HAP-1 (cell line): Measurements from ENCODE around the gene TJP3.

Experiments used
- DNase-seq, 2 experiments: peaks; one replicate each; pipeline ENCODE4 v3.0.0-alpha.2; 2016 to 2020; ENCODE audit warnings: low spot score in 2 of 2
- H3K27me3 ChIP-seq: fragments of 250-450 bp; sonication (Bioruptor Pico); 2 replicates; pipeline ENCODE4 v1.5.1; 2020; ENCODE audit warnings: low read depth, mild to moderate bottlenecking, moderate library complexity
- H3K36me3 ChIP-seq: fragments of 250-450 bp; sonication (Bioruptor Pico); replicated peaks from 2 replicates; pipeline ENCODE4 v1.5.1; 2020; ENCODE audit warnings: mild to moderate bottlenecking
- H3K4me1 ChIP-seq: fragments of 250-450 bp; sonication (Bioruptor Pico); 2 replicates; pipeline ENCODE4 v1.5.1; 2020; ENCODE audit warnings: mild to moderate bottlenecking
- H3K4me3 ChIP-seq: fragments of 250-450 bp; sonication (Bioruptor Pico); 2 replicates; pipeline ENCODE4 v1.5.1; 2020; ENCODE audit warnings: mild to moderate bottlenecking, moderate library complexity
- H3K9me3 ChIP-seq: fragments of 250-450 bp; sonication (Bioruptor Pico); 2 replicates; pipeline ENCODE4 v1.5.1; 2020; ENCODE audit warnings: mild to moderate bottlenecking, moderate library complexity
- in situ Hi-C: fragments of 300-500 bp; cut with MboI; formaldehyde crosslinking; loops from 3 replicates; pipeline ENCODE4 v1.14.3; 2020; ENCODE audit warnings: low sequenced_read_pairs, inconsistent platforms, mixed read lengths

TJP3 gene

GRCh38 chr19:3774621-3775373 is 66.6 kb downstream of the TJP3 start:
- Histone ChIP-seq H3K4me1 (no peaks in the 10 kb centered on the region), H3K9me3 (no peaks in the 10 kb centered on the region), H3K4me3 (no peak overlapping the region), H3K27me3 (no peaks in the 10 kb centered on the region), H3K36me3 (no peaks in the 10 kb centered on the region)
- in situ Hi-C loops, result no loop called here
- no peak for DNase-seq

- in situ Hi-C loops, result no loop called here
- Histone ChIP-seq H3K9me3 (no peaks in the 10 kb centered on the region), H3K4me1 (no peaks in the 10 kb centered on the region), H3K4me3 (no peak overlapping the region), H3K27me3 (no peaks in the 10 kb centered on the region), H3K36me3 (no peaks in the 10 kb centered on the region)
- DNase-seq, result no peak
Observed at GRCh38 chr19:3775374-3775711, 67.2 kb downstream of the TJP3 start.

DNA sequence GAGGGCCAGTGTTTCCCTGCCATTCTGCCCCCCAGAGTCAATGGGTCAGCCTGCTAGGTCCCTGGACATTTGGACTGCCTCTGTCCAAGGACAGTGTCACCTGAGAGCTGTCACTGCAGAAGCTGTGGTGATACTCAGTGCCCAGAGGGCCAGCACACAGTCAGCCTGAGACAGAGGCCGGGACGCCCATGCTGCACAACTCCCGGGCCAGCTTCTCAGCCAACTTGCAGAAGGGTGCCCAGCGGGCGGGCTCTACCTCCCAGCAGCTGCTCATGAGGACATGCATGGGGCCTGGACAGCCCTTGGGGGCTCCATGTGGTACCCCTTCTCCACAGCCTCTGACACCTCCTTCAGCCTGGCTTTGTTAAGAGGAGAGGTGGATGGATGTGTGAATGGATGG is 67.6 kb downstream of the TJP3 start:
- Histone ChIP-seq H3K4me1 (no peaks in the 10 kb centered on the region), H3K4me3 (no peak overlapping the region), H3K27me3 (no peaks in the 10 kb centered on the region), H3K9me3 (no peaks in the 10 kb centered on the region; the same call in 1 of the 2 replicates), H3K36me3 (no peaks in the 10 kb centered on the region)
- DNase-seq, result no peak
- in situ Hi-C loops, result no loop called here

GRCh38 chr19:3776479-3777040 is 68.4 kb downstream of the TJP3 start:
- Histone ChIP-seq H3K4me1 (no peaks in the 10 kb centered on the region), H3K27me3 (no peaks in the 10 kb centered on the region), H3K4me3 (no peak overlapping the region), H3K36me3 (no peaks in the 10 kb centered on the region), H3K9me3 (peaks cover 4% of the 10 kb centered on the region)
- no peak for DNase-seq
- in situ Hi-C loops, result no loop called here

DNA sequence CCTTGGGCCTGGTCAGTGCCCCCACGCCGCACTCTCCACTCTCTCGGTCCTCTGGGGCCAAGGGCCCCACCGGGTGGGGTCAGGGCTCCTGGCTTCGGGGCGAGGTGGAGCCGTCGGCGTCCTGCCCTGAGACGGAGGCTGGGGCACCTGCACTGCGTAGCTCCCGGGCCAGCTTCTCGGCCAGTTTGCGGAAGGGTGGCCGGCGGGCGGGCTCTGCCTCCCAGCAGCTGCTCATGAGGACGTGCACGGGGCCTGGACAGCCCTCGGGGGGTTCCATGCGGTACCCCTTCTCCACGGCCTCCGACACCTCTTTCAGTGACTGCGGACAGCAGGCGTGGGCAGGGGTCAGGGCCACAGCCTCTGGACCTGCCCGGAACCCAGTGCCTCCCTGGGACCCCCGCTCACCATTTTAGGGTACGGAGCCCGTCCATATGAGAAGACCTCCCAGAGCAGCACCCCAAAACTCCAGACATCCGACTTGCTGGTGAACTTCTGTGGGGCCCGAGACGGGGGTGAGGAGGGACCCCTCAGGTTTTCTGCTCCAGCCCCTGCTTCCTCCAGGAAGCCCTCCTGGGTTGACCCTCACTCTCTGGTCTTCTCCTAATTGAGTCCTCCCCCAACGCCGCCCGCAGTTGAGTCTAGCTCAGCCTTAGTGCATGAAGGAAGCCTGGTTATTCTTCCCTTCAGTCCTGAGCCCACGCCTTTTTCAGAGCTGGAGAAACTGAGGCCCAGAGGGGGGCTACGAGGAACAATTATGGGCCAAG is 70.1 kb downstream of the TJP3 start:
- in situ Hi-C loops, result no loop called here
- Histone ChIP-seq H3K4me1 (no peaks in the 10 kb centered on the region), H3K4me3 (no peak overlapping the region), H3K27me3 (no peaks in the 10 kb centered on the region), H3K36me3 (peaks cover 13% of the 10 kb centered on the region), H3K9me3 (peaks cover 18% of the 10 kb centered on the region)
- DNase-seq, result no peak

GRCh38 chr19:3778899-3779723 is 70.9 kb downstream of the TJP3 start:
- no peak for DNase-seq
- H3K9me3 ChIP-seq, result peaks cover 18% of the 10 kb centered on the region
- H3K36me3 ChIP-seq, result peaks cover 18% of the 10 kb centered on the region
- H3K4me3 ChIP-seq, result no peak overlapping the region
- no peaks in the 10 kb centered on the region for H3K27me3 ChIP-seq
- in situ Hi-C loops, result no loop called here
- H3K4me1 ChIP-seq, result no peaks in the 10 kb centered on the region

GRCh38 chr19:3780786-3781304 is 72.7 kb downstream of the TJP3 start:
- Histone ChIP-seq H3K9me3 (peaks cover 18% of the 10 kb centered on the region), H3K36me3 (peaks cover 20% of the 10 kb centered on the region), H3K4me3 (no peak overlapping the region), H3K27me3 (no peaks in the 10 kb centered on the region), H3K4me1 (no peaks in the 10 kb centered on the region)
- no peak for DNase-seq
- in situ Hi-C loops, result no loop called here

DNA sequence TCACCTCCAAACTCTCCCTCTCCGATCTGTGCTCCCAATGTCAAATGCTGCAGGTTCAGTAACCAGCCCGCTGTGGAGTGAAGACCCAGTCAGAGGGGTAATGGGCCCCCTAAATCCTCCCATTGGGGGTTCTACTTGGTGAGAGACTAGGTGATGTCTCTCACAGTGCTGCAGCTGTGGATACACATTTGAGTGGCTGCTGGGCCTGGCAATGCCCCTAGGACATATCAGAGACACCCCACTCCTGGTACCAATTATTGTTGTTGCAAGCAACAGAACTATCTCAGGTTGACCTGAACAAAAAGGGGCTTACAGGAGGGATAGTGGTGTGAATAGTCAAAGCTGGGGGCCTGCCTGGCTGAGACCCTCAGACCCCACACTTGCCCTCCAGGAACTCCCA is 73.4 kb downstream of the TJP3 start:
- H3K4me3 ChIP-seq, result no peak overlapping the region
- H3K9me3 ChIP-seq, result peaks cover 18% of the 10 kb centered on the region
- H3K4me1 ChIP-seq, result no peaks in the 10 kb centered on the region
- in situ Hi-C loops, result no loop called here
- H3K27me3 ChIP-seq, result no peaks in the 10 kb centered on the region
- DNase-seq, result no peak
- H3K36me3 ChIP-seq, result peaks cover 20% of the 10 kb centered on the region

- Histone ChIP-seq H3K9me3 (peaks cover 18% of the 10 kb centered on the region), H3K27me3 (no peaks in the 10 kb centered on the region), H3K4me1 (no peaks in the 10 kb centered on the region), H3K4me3 (no peak overlapping the region), H3K36me3 (peaks cover 20% of the 10 kb centered on the region)
- in situ Hi-C loops, result no loop called here
- DNase-seq, result no peak
Observed at GRCh38 chr19:3782330-3782729, 74.1 kb downstream of the TJP3 start.

- no peak overlapping the region for H3K4me3 ChIP-seq
- in situ Hi-C loops, result no loop called here
Observed at GRCh38 chr19:3782903-3783302, 74.7 kb downstream of the TJP3 start.

GRCh38 chr19:3783660-3784584 is 75.7 kb downstream of the TJP3 start:
- H3K36me3 ChIP-seq, result peaks cover 20% of the 10 kb centered on the region
- no peak for DNase-seq
- no peaks in the 10 kb centered on the region for H3K4me1 ChIP-seq
- in situ Hi-C loops, result no loop called here
- H3K4me3 ChIP-seq, result no peak overlapping the region
- no peaks in the 10 kb centered on the region for H3K27me3 ChIP-seq
- peaks cover 18% of the 10 kb centered on the region for H3K9me3 ChIP-seq

More at GRCh38 chr19:3782903-3783302, 74.7 kb downstream of the TJP3 start:
- Histone ChIP-seq H3K36me3 (peaks cover 20% of the 10 kb centered on the region), H3K9me3 (peaks cover 18% of the 10 kb centered on the region), H3K27me3 (no peaks in the 10 kb centered on the region), H3K4me1 (no peaks in the 10 kb centered on the region)
- no peak for DNase-seq

DNA sequence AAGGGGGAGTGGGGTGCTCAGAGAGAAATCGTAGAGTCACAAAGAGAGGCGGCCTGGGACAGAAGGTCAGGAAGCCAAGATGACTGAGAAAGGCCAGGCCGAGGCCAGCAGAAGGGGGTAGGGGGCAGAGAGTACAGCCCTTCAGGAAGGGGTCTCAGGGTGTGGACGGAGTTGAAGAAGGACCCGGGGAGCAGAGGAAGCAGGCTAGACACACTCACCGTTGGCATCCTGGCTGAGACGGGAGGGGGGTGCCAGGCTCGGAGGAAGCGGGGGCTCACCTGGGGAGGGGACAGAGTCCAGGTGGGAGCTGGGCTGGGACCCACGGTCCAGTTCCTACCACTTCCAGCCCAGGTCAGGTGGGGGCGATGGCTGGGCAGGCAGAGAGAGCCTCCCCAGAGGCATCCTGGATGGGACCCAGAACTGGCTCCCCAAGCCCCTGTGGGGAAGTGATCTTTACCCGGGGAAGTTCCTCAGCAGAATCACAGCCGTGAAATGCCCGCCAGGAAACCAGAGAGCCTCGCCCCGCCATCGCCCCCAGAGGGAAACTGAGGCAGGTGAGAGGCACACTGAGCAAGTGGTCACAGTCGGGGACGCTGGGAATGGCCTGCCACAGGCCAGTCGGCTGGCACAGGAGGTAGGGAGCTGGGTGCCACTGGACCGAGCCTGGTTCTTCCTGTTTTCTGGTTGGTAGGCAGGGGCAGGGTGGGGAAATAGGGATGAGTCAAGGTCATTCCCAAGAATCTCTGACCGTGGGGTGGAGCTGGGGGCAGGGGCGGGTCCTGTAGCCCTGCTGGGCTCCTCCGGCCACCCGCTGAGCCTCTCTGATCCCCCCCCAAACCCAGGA is 76.6 kb downstream of the TJP3 start:
- no peaks in the 10 kb centered on the region for H3K4me1 ChIP-seq
- H3K36me3 ChIP-seq, result peaks cover 20% of the 10 kb centered on the region
- no peaks in the 10 kb centered on the region for H3K27me3 ChIP-seq
- DNase-seq, result no peak
- peaks cover 18% of the 10 kb centered on the region for H3K9me3 ChIP-seq
- peak overlapping the region; percentile 59 for H3K4me3 ChIP-seq
- in situ Hi-C loops, result no loop called here
